ENCODE results near the gene CELSR1. TPM values are rescaled to one million over a fixed set of nuclear protein-coding genes. Genes with fewer than 3 reads are reported as not detected.

The CELSR1 gene
- total RNA-seq, 1 experiment from 2014 or later: 33.2 TPM

DNA sequence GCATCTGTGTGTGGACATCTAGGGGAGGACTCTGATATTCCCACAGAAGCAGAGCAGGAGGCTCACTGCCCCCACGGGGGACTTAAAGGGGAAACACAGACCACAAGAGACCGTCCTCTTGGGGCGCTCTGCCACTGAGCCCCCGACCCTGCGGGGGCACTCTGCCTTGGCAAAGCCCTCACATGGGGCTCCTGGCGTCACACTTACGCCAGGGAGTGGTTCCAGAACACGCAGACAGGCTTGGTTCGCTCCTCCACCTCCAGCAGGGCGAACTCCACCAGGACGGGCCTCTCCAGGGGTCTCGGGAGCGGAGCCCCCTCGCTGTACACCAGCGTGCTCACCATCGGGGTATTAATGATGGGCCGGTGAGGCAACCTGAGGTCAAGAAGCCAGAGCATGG lies 156.8 kb downstream of the CELSR1 start:
- no peak for DNase-seq
- Mint-ChIP-seq H3K27me3 (ENCODE audit: insufficient read depth, unreplicated experiment) (no peaks in the 10 kb centered on the region), H3K9me3 (ENCODE audit: unreplicated experiment) (peaks cover 22% of the 10 kb centered on the region), H3K36me3 (ENCODE audit: insufficient read depth, unreplicated experiment) (peaks cover 53% of the 10 kb centered on the region), H3K27ac (ENCODE audit: unreplicated experiment) (peak overlapping the region; percentile 99), H3K4me3 (ENCODE audit: unreplicated experiment) (no peak overlapping the region), H3K4me1 (ENCODE audit: low read depth, unreplicated experiment) (peaks cover 42% of the 10 kb centered on the region)
- Histone ChIP-seq H3K4me3 (ENCODE audit: low read depth, low read length) (no peak overlapping the region), H3K36me3 (ENCODE audit: control insufficient read depth, insufficient read depth, low read length) (0 out of 2 replicates have a peak, but pooled peaks cover 2% of the 10 kb centered on the region), H3K4me1 (peaks cover 40% of the 10 kb centered on the region), H3K27me3 (replicated peaks; ENCODE audit: control insufficient read depth, insufficient read depth, low read length) (no peaks in the 10 kb centered on the region), H3K9me3 (peaks cover 11% of the 10 kb centered on the region)
- intact Hi-C loops (cut with micrococcal nuclease; ENCODE audit: unreplicated experiment): no loop called here
- no TSS peak for BruUV-seq (replicated peaks)
- ChIA-PET CTCF (no interaction called here), POLR2A (no interaction called here)
- TF ChIP-seq, protein P1, sequence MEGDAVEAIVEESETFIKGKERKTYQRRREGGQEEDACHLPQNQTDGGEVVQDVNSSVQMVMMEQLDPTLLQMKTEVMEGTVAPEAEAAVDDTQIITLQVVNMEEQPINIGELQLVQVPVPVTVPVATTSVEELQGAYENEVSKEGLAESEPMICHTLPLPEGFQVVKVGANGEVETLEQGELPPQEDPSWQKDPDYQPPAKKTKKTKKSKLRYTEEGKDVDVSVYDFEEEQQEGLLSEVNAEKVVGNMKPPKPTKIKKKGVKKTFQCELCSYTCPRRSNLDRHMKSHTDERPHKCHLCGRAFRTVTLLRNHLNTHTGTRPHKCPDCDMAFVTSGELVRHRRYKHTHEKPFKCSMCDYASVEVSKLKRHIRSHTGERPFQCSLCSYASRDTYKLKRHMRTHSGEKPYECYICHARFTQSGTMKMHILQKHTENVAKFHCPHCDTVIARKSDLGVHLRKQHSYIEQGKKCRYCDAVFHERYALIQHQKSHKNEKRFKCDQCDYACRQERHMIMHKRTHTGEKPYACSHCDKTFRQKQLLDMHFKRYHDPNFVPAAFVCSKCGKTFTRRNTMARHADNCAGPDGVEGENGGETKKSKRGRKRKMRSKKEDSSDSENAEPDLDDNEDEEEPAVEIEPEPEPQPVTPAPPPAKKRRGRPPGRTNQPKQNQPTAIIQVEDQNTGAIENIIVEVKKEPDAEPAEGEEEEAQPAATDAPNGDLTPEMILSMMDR (IDR thresholded peaks at IDR 0.05; ENCODE audit: insufficient read depth in 1 of 2, low read depth in 1 of 2, low read length in 1 of 2, severe bottlenecking in 1 of 2, unreplicated experiment in 1 of 2): no peak

DNA sequence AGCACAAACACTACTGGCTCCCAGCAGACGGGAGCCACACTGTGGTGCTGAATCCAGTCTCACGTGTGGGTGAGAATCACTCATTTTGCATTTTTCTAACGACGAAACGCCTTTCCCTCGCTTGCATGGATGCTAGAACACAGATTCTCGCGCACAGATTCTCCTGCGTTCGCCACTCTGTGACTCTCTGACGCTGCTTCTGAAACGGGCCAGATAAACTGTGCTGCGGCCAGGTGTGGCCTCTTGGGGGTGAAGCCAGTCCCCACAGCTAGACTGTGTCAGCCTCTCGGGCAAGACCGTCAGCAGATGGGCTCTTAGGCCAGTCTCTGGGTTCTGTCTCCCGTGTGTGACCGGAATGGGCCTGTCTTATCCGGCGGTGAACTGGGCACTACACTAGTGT lies 157.4 kb downstream of the CELSR1 start:
- H3K27me3 ChIP-seq (replicated peaks; ENCODE audit: control insufficient read depth, insufficient read depth, low read length): no peaks in the 10 kb centered on the region
- H3K4me1 ChIP-seq: peaks cover 40% of the 10 kb centered on the region
- 0 out of 2 replicates have a peak, but pooled peaks cover 2% of the 10 kb centered on the region for H3K36me3 ChIP-seq (ENCODE audit: control insufficient read depth, insufficient read depth, low read length)
- ChIA-PET CTCF (no interaction called here), POLR2A (no interaction called here)
- H3K9me3 ChIP-seq: peaks cover 13% of the 10 kb centered on the region
- BruUV-seq (replicated peaks): no TSS peak
- H3K4me3 Mint-ChIP-seq (ENCODE audit: unreplicated experiment): peak overlapping the region; percentile 54
- peaks cover 58% of the 10 kb centered on the region for H3K36me3 Mint-ChIP-seq (ENCODE audit: insufficient read depth, unreplicated experiment)
- peak overlapping the region; percentile 99 for H3K27ac Mint-ChIP-seq (ENCODE audit: unreplicated experiment)
- H3K4me3 ChIP-seq (ENCODE audit: low read depth, low read length): no peak overlapping the region
- peaks cover 23% of the 10 kb centered on the region for H3K9me3 Mint-ChIP-seq (ENCODE audit: unreplicated experiment)
- H3K27me3 Mint-ChIP-seq (ENCODE audit: insufficient read depth, unreplicated experiment): no peaks in the 10 kb centered on the region
- TF ChIP-seq, protein P1 (IDR thresholded peaks at IDR 0.05; ENCODE audit: insufficient read depth in 1 of 2, low read depth in 1 of 2, low read length in 1 of 2, severe bottlenecking in 1 of 2, unreplicated experiment in 1 of 2): no peak
- H3K4me1 Mint-ChIP-seq (ENCODE audit: low read depth, unreplicated experiment): peaks cover 47% of the 10 kb centered on the region
- intact Hi-C loops (cut with micrococcal nuclease; ENCODE audit: unreplicated experiment): no loop called here
- no peak for DNase-seq

DNA sequence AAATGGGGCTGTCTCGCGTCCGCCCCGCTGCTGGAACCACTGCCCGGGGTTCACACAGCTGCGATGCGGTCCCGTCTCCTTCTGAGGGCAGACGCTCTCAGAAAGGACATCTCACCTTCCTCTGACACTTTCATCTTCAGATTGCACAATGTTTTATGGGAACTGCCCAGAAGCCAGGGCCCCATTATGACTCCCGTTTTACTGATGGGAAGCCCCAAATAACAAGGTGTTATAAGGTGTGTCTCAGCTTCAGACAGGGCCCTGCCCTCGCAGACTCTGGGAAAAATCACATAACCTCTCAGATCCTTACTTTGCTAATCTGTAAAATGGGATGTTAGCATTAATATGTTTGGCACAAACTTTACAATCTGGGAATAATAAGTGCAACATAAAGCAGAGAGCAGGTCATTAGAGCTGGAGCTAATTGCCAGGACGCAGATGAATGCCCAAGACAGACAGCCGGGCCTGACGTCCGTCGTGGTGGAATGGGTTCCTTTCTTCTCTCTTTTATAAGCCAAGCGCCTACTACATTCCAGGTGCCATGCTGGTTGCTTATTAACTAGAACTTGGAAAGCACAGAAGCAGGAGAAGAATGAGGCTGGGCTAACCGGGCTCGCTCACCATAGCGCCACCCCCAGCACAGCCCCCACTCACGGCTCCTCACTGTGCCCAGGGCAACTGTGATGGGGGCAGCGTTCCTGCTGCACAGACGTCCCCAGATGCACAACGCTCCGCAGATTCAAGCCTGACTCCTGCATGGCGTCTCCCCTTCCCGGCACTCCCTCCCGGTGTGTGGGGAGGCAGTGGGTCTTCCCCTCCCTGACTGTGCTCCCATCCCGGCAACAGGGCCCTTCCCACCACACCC lies 158.1 kb downstream of the CELSR1 start:
- peak overlapping the region; percentile 54 for H3K4me3 Mint-ChIP-seq (ENCODE audit: unreplicated experiment)

More for the DNA sequence above, 158.1 kb downstream of the CELSR1 start:
- peaks cover 23% of the 10 kb centered on the region for H3K9me3 Mint-ChIP-seq (ENCODE audit: unreplicated experiment)
- CTCF ChIA-PET: interaction anchor here (1.1 to 2.1 kb wide), 2 partner anchors 12 to 24 kb away, joined by 4 to 17 read pairs; no protein-coding TSS in a partner anchor
- peaks cover 47% of the 10 kb centered on the region for H3K4me1 Mint-ChIP-seq (ENCODE audit: low read depth, unreplicated experiment)
- DNase-seq: peak in 1 of 2 experiments; percentile 53
- H3K4me1 ChIP-seq: peaks cover 40% of the 10 kb centered on the region
- intact Hi-C loops (cut with micrococcal nuclease; ENCODE audit: unreplicated experiment): loop anchor here (5.0 kb wide), 1 partner anchor 53 kb away; no protein-coding TSS in a partner anchor
- H3K27me3 ChIP-seq (replicated peaks; ENCODE audit: control insufficient read depth, insufficient read depth, low read length): no peaks in the 10 kb centered on the region
- POLR2A ChIA-PET: no interaction called here
- BruUV-seq (replicated peaks): no TSS peak
- TF ChIP-seq, protein P1 (IDR thresholded peaks at IDR 0.05; ENCODE audit: insufficient read depth in 1 of 2, low read depth in 1 of 2, low read length in 1 of 2, severe bottlenecking in 1 of 2, unreplicated experiment in 1 of 2): no peak
- peaks cover 62% of the 10 kb centered on the region for H3K36me3 Mint-ChIP-seq (ENCODE audit: insufficient read depth, unreplicated experiment)
- H3K9me3 ChIP-seq: peaks cover 13% of the 10 kb centered on the region
- no peak overlapping the region for H3K4me3 ChIP-seq (ENCODE audit: low read depth, low read length)
- no peaks in the 10 kb centered on the region for H3K27me3 Mint-ChIP-seq (ENCODE audit: insufficient read depth, unreplicated experiment)
- 0 out of 2 replicates have a peak, but pooled peaks cover 2% of the 10 kb centered on the region for H3K36me3 ChIP-seq (ENCODE audit: control insufficient read depth, insufficient read depth, low read length)
- peak overlapping the region; percentile 99 for H3K27ac Mint-ChIP-seq (ENCODE audit: unreplicated experiment)
